A204.1 (cell line): ENCODE results near the gene KCNK2.

Source experiments
- FAIRE-seq: peaks from 2 replicates; lab custom pipeline; 2012; peaks lifted over from hg19 to GRCh38; lab: Jason Lieb, UNC

The KCNK2 gene

GRCh38 chr1:215101511-215101910 is 19.0 kb downstream of the KCNK2 start:
- no peak for FAIRE-seq

- FAIRE-seq, result no peak
Measured at GRCh38 chr1:215104283-215104682, 21.7 kb downstream of the KCNK2 start.

GRCh38 chr1:215106067-215106466 is 23.5 kb downstream of the KCNK2 start:
- no peak for FAIRE-seq

- FAIRE-seq, result no peak
Measured at GRCh38 chr1:215109171-215109570, 26.6 kb downstream of the KCNK2 start.

- FAIRE-seq, result no peak
Measured at GRCh38 chr1:215111916-215112315, 29.4 kb downstream of the KCNK2 start.

- FAIRE-seq, result no peak
Measured at GRCh38 chr1:215113776-215114153, 31.2 kb downstream of the KCNK2 start.

- FAIRE-seq, result no peak
Measured at GRCh38 chr1:215114154-215114933, 31.8 kb downstream of the KCNK2 start.

- no peak for FAIRE-seq
Measured at GRCh38 chr1:215115760-215116159, 33.2 kb downstream of the KCNK2 start.

- no peak for FAIRE-seq
Measured at GRCh38 chr1:215118081-215118480, 35.5 kb downstream of the KCNK2 start.

- FAIRE-seq, result no peak
Measured at GRCh38 chr1:215119056-215119455, 36.5 kb downstream of the KCNK2 start.

- no peak for FAIRE-seq
Measured at GRCh38 chr1:215119719-215120365, 37.3 kb downstream of the KCNK2 start.

GRCh38 chr1:215128504-215128903 is 46.0 kb downstream of the KCNK2 start:
- no peak for FAIRE-seq

- peak; percentile 100 for FAIRE-seq
Measured at GRCh38 chr1:215131291-215131690, 48.8 kb downstream of the KCNK2 start.

GRCh38 chr1:215132156-215132555 is 49.6 kb downstream of the KCNK2 start:
- no peak for FAIRE-seq

- no peak for FAIRE-seq
Measured at GRCh38 chr1:215133532-215133931, 51.0 kb downstream of the KCNK2 start.

GRCh38 chr1:215137985-215138384 is 55.4 kb downstream of the KCNK2 start:
- no peak for FAIRE-seq

- no peak for FAIRE-seq
Measured at GRCh38 chr1:215140135-215140534, 57.6 kb downstream of the KCNK2 start.

- no peak for FAIRE-seq
Measured at GRCh38 chr1:215141460-215141859, 58.9 kb downstream of the KCNK2 start.

GRCh38 chr1:215143497-215143896 is 61.0 kb downstream of the KCNK2 start:
- no peak for FAIRE-seq

GRCh38 chr1:215146240-215146975 is 63.9 kb downstream of the KCNK2 start:
- FAIRE-seq, result peak; percentile 25

GRCh38 chr1:215147024-215147423 is 64.5 kb downstream of the KCNK2 start:
- FAIRE-seq, result no peak

GRCh38 chr1:215151841-215152549 is 69.5 kb downstream of the KCNK2 start:
- FAIRE-seq, result no peak

- FAIRE-seq, result no peak
Measured at GRCh38 chr1:215156232-215156631, 73.7 kb downstream of the KCNK2 start.
